Measurements from ENCODE around the gene DSCAML1.

DNA sequence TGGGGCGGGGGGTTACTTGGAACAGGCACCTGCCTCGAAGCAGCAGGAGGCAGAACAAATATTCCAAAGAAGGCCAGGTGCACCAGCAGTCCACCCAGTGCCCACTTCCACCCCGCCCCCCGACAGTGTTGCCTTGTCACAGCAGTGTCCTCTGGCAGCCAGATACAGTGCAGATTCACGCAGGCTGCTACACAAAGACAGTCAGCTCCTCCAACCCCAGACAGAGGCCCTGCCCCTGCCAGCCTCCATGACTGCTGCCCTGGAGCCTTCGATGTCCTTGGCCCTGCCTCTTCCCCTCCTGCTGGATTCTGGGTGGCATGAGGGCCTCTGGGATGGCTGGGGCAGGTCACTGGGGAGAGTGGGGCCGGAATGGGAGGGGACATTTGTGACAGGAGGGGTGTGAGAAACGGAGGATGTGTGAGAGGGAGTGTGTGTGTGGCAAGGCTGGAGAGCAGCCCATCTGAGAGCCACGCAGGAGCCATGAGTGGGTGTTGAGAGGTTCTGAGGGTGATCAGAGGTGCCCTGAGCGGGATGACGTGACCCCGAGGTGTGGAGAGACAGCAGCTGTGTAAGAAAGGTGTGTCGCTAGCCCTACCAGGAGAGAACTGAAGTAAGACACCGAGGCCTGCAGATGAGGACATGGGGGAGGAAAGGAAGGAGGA lies 295.6 kb downstream of the DSCAML1 start:
- TF ChIP-seq POLR2A (IDR thresholded peaks at IDR 0.05), result no peak
- TF ChIP-seq CTCF (IDR thresholded peaks at IDR 0.05), result no peak

Data from testis (tissue), 2 donors.